HT-29 (cell line): ENCODE data around the gene PWP2. TPM values are rescaled to one million over a fixed set of nuclear protein-coding genes. Genes with fewer than 3 reads are reported as not detected.
A peak's percentile ranks its signal among the peaks of the same experiment; 100 is the strongest.
"Not testable (repeated sequence)": the region's sequence is repeated elsewhere in the genome, so short reads cannot be mapped to it uniquely, and the experiment has no call there.

Source experiments
- DNase-seq: peaks from one replicate; pipeline ENCODE4 v3.0.0-alpha.2; 2015; ENCODE audit warnings: low spot score
- total RNA-seq: library from RNA; depleted of rRNA; stranded (reverse); fragments of >200 nt; shearing (Covaris generic); gene quantifications from 2 replicates; pipeline ENCODE4 v1.2.3, GENCODE V29; 2014

PWP2 gene
- total RNA-seq, 1 experiment from 2014 or later, result 6.7 TPM

DNA sequence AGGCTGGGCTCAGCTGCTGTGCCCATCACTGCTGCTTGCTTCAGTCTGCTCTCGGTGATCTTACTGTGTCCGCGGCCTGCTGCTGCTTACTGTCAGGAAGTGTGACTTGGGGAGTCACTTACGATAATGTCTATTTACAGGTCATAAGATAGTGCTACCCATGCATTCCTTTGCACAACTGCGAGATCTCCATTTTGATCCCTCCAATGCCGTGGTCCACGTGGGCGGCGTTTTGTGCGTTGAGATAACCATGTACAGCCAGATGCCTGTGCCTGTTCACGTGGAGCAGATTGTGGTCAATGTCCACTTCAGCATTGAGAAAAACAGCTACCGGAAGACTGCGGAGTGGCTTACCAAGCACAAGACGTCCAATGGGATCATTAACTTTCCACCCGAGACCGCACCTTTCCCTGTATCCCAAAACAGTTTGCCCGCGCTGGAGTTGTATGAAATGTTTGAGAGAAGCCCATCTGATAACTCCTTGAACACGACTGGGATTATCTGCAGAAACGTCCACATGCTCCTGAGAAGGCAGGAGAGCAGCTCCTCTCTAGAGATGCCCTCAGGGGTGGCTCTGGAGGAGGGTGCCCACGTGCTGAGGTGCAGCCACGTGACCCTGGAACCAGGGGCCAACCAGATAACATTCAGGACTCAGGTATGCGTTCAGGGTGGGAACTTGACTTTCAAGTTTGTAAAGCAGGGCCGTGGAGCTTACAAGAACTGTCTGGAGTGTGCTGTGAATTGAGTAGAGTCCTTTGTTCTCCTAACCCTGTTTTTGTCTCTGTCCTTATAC is 24.4 kb upstream of the PWP2 start:
- DNase-seq, result peak; percentile 29

DNA sequence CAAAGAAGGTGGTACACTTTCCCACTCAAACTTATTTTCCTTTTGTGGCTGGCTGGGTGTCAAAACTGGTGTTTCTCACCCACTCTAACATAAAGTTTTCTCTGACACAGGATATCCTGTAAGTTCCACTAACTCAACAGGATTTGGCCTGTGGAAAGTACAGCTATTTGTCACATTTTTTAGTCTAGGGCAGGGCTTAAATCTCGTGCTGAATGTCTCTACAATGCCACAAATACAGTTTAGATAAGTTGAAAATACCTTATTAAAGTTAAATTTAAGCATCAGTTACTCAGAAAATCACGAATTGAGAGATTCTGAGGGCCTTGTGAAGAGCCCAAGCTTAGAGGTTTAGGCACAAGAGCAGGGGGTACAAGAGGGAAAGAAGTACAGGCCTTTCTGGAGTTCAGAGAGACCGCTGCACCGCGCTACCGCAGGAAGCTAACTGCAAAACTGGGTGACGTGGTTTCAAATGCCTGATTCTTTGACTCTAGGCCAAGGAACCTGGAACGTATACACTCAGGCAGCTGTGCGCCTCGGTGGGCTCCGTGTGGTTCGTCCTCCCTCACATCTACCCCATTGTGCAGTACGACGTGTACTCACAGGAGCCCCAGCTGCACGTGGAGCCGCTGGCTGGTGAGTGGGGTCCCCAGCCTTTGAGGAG is 23.4 kb upstream of the PWP2 start:
- DNase-seq, result no peak

DNA sequence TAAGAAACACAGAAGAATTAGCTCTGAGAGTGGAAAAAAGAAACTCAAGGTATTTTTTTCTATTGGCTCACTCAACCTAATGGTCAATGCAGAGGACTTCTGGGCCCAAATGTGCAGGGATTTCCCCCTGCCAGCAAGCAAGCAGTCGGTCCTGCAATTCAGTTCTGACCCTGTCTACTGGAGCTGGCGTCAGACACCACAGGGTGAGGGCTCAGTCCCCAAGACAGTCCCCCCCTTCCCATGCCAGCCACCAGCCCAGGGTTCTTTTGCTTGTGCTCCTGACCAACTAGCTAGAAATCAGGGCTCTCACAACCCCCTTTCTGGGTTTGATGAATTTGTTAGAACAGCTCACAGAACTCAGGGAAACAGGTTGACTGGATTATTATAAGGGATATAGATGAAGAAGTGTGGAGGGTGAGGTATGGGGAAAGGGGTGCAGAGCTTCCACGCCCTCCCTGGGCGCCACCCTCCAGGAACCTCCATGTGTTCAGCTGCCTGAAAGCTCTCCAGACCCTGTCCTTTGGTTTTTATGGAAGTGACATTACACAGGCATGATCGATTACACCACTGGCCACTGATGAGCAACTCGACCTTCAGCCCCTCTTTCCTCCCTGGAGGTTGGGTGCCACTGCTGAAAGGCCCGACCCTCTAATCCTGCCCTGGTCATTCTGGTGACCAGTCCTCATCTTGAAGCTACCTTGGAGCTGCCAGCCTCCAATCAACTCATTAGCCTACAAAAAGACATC is 22.5 kb upstream of the PWP2 start:
- DNase-seq, result no peak

DNA sequence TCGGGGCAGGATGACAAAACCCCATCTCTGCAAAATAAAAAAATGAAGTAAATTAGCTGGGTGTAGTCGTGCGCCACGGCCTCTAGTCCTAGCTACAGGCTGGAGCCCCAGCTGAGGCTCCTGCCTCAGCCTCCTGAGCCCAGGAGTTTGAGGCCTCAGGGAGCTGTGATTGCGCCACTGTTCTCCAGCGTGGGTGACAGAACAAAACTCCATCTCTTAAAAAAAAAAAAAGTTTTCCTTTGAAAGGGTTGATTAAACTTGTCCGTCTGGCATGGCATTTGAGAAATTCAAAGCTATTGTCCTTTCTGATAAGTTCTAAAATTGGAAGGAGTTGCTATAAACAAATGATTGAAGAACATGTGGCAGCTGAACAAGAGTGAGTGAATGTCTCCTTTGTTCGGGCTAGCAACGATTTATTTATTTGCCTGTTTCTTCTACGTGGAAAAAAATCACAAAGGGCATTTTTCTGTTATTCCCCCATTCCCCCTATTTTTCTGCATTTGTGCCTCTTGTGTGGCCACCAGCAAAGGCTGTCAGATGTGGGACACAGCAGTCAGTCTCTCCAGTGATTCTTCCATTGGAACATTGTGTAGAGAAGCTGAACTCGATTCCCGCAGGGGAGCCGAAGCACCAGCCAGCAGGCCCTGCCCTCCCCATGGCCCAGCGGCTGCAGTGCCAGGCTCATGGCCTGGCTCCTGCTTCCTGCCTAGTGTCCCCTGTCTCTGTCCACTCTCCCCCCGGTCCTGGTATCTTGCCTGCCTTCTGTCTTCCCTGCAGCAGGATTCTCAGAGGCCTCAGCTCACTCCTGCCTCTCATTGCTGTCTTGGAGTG is 21.5 kb upstream of the PWP2 start:
- DNase-seq, result no peak

DNA sequence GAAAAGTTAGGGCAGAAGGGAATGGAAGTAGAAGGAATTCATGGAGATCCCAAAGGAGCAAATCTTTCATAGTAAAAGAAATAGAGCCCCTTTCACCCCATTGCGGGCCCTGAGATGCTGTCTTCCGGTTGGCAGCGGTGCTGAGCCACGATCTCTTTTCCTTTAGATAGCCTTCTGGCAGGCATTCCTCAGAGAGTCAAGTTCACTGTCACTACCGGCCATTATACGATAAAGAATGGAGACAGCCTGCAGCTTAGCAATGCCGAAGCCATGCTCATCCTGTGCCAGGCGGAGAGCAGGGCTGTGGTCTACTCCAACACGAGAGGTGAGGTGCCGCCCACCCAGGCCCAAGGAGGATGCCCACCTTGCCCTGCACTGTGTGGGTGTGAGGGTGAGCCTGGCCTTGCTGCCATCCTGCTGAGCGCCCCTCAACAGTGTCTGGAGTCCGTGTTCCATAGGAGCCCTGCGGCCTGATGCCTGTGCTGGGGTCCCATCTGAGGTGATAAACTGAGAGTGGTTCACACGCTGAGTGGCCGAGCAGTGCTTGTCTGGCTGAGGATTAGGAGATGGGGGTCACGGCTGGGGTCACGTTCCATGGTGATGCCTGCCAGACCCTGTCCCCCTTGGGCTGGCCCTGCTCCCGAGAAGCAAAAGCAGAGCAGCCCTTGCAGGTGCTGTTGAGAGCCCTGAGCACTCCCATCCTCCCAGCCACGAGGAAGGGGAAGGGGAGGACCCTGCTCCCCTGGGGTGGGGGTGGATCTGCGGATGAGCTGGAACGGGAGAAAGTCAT is 20.4 kb upstream of the PWP2 start:
- DNase-seq, result no peak

DNA sequence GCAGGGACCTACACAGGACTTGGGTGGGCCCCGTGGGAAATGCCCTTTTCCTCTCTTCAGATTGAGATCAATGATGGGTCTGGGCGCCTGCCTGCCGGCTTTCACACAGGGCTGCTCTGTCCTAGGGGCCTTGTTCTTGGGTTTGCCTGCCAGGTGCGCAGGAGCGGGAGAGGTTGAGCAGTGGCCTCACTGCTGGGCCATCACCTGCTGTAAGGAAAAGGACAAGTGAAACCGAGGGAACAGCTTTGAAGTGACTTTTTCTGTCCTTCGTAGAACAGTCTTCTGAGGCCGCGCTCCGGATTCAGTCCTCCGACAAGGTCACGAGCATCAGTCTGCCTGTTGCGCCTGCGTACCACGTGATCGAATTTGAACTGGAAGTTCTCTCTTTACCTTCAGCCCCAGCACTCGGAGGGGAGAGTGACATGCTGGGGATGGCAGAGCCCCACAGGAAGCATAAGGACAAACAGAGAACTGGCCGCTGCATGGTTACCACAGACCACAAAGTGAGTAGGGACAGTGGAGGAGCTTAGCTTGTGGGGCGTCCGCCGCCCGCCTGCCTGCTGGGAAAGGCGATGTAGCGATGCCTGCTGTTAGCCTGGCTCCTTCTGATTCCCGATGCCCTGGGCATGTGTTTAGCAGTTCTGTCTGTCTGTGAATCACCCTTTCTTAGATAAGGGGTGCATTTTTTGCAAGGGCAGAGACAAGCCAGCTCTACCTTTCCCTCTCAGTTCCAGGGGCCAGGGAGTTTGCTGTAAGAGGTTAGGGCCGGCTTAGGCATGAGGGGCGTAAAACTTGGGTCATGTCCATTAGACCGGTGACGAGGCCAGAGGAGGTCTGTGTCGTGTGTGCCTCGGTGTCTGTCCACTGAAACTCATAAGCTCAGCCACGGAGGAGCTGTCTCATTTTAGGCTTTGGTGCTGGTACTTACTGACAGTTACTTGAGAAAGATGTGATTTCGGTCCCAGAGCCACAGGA is 19.5 kb upstream of the PWP2 start:
- DNase-seq, result no peak

DNA sequence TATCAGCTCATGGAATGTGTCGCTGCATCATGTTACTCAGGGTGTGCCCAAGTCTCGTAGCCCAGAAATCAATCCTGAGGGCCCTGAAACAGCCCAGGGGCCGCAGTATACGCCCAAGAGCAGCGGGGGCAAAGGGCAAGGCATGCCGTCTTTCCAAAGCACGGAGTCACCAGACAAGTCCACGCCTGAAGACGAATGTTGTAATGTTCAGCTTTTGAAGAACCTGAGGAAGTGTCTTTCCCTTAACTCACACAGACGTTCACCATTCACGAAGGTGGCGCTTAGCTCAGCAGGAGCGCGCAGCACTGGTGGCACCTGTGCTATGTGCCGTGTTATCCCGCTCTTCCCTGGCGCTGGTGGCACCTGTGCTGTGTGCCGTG is 18.8 kb upstream of the PWP2 start:
- no peak for DNase-seq

DNA sequence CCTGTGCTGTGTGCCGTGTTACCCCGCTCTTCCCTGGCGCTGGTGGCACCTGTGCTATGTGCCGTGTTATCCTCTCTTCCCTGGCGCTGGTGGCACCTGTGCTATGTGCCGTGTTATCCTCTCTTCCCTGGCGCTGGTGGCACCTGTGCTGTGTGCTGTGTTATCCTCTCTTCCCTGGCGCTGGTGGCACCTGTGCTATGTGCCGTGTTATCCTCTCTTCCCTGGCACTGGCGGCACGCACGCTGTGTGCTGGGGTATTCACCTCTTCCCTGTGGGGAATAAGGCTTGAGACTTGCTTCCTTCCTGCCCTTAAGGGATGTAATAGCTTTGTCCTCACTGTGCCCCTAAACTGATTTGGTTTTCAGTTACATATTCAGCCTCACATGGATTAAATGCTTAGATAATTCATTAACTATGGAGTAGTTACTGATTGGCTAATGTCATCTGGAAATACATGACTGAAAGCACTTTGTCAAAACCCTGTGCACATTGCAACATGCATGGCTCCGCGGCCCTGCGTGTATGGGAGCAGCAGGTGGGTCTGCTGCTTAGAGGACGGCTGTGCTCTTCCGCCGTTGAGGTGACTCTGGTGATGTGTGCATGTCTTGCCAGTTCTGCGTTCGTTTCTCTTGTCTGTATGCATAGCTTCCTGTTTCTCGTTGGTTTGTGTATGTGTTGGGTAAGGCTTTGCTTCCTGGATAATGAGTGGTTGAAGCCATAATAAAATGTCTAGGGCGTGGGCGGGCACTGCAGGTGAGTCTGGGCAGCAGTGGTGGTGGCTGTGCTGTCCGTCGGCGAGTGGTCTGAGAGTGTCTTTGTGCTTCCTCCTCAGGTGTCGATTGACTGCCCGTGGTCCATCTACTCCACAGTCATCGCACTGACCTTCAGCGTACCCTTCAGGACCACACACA is 17.9 kb upstream of the PWP2 start:
- peak; percentile 1 for DNase-seq

DNA sequence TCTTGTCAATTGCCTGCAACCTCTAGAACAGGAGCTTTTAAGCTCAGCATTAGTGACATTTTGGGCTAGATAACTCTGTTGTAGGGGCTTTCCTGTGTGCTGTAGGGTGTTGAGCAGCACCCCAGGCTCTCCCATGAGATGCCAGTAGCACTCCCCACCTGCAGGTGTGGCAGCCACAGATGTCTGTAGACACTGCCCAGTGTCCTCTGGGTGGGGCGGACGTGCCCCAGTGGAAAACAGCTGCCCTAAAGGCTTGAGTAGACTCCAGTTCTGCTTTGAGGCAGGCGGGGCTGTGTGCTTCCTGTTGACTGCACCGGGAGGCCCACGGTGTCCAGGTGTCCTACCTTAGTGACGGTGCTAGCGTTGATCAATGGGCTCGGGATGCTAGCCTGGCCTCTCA is 16.9 kb upstream of the PWP2 start:
- DNase-seq, result no peak

DNA sequence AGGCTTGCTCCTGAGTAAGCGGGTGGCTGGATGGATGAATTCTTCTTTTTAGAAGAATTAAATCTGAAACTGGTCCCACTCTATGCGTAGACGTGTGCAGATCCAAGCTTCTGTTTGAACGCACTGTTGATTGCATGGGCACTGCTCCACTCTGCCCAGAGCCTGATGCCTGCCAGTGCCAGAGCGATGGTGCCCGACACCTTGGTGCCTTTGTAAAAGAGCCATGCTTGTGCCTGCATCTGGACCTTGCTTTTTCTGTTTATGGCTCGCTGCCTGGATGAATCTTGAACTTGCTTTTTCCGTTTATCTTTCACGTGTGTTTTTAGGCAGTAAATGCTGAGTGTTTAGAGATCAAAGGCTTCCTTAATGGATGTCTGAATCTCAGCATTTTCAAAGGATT is 15.0 kb upstream of the PWP2 start:
- DNase-seq, result no peak

DNA sequence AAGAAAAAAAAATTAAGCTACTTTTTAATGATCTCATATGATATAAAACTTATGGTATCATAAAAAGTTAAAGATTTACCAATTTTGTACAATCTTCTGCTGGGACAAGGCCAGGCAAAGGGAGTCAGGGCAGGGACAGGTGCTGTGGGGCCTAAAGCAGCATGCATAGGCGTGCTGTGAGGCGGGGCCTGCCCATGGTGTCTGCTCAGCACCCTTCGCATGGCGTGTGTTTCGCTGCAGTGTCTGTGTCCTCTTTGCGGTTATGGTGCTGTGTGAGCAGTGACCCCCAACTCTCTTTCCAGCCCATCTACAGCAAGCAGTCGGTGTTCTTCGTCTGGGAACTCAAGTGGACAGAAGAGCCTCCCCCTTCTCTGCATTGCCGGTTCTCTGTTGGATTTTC is 13.4 kb upstream of the PWP2 start:
- no peak for DNase-seq

DNA sequence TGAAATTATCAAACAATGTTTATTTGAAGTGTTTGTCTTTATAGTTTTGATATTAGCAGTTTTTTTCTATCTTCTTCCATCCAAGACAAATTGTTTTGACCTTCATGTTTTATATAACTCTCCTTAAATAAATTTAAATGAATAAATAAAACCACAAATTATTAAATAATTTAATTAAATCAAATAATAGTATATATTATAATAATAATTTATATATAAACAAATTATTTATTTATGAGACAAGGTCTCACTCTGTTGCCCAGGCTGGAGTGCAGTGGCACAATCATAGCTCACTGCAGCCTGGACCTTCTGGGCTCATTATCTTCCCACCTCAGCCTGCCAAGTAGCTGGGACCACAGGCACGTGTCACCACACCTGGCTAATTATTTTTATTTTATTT is 12.4 kb upstream of the PWP2 start:
- no peak for DNase-seq

DNA sequence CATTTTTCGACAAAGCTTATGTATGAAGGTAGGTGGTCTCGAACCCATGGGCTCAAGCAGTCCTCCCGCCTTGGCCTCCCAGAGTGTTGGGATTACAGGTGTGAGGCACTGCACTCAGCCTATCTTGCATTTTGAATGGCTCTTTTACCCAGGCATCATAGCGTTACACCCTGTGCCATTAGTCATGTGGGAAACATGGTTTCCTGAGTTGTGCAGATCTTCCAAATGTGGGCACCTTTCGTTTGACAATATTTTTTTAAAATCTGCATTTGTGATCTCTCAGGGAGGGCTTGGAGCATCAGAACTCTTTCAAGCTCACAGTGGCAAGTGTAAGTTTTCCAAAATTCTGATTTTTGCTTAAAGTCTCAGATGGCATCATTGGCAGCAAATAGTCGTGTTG is 8.7 kb upstream of the PWP2 start:
- not testable (repeated sequence) for DNase-seq

DNA sequence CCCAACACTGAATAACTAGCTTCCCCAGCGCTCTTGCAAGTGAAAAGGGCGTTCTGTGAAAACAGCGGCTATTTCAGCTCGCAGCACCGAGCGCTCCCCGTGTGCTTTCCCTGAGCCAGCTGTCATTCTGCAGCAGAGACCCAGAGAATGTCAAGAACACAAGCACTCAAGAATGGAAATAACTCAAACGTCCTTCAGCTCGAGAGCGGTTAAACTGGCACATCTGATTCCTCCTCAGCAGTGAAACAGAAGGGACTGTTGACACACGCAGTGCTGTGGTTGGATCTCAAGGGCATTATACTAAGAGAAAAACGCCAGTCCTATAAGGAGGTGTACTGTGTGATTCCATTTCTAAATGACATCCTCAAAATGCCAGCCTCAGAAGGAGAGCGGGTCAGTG is 8.2 kb upstream of the PWP2 start:
- DNase-seq, result not testable (repeated sequence)

DNA sequence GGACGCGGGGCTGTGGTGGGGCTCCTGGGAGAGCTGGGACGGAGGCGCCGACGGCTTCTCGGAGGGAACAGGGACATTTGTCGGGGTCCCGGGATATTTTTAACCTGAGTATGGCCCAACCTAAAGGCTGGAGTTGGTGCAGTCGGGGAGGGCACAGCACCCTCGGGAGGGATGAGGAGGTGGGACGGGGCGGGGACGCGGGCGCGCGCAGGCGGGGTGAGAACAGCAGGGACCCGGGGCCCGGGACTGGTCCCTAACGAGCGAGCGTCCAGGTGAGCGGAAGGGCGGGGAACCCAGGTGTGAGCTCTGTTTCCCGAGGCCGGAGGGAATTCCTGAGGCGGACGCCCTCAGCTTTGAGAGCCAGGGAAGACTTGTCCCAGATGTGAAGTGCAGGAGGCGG is 390 bp downstream of the PWP2 start:
- DNase-seq, result not testable (repeated sequence)

DNA sequence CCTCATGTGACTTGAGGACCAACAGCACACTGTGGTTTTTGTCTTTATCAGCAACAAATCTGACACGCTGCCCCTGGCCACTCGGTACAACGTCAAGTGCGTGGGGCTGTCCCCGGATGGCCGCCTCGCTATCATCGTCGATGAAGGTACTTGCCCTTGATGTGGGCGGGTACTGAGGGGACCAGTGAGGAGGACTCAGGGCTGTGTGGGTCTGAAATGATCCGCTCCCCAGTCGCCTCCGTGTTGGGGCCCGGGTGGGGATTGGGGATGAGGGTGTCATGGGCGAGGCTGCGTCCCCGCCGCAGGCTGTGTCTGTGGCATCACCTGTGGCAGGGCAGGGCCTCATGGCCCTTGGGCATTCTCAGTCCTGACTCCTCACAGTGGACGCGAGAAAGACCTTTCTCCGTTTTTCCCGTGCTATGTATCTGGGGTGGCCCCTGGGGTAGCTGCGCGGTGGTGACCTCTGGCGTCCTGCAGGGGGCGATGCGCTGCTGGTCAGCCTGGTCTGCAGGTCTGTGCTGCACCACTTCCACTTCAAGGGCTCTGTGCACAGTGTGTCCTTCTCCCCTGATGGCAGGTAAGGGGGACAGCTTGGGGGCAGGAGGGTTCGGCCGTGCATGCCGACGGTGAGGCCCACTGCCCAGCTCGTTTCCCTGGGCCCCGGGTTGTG is 6.6 kb downstream of the PWP2 start:
- DNase-seq, result not testable (repeated sequence)

DNA sequence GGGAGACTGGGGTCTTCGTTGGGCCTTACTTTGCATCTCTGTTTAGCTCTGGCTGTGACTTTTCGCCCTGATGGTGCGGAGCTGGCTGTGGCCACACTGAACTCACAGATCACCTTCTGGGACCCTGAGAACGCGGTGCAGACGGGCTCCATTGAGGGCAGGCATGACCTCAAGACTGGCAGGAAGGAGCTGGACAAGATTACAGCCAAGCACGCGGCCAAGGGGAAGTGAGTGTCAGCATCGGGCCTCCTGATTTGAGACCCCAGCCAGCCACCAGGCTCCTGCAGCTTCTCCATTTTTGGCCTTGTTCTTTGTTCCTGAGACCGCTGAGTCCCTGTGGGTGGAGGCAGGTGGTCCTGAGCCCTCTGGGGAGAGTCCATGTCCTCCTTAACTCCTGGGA is 14.9 kb downstream of the PWP2 start:
- not testable (repeated sequence) for DNase-seq

DNA sequence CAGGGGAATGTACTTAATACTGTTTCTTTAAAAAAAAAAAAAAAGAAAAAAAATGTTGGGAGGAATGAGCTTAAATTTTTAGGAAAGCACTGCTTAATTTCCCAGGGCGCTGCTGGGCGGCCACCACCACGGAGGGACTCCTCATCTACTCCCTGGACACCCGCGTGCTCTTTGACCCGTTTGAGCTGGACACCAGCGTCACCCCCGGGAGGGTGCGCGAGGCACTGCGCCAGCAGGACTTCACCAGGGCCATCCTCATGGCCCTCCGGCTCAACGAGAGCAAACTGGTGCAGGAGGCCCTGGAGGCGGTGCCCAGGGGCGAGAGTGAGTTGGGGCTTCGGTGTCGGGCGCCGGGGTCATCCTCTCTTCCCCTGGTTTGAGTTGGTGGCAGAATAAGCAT is 20.6 kb downstream of the PWP2 start:
- DNase-seq, result not testable (repeated sequence)
